ENCODE results near the gene LRRC15.

- no peak for TF ChIP-seq CTCF (conservative IDR thresholded peaks at IDR 0.05 in 1 of 2, IDR thresholded peaks at IDR 0.05 in 1 of 2; ENCODE audit: extremely low read depth in 1 of 2, insufficient read depth in 1 of 2, low read depth in 1 of 2, low read length in 2 of 2)
- no peak for TF ChIP-seq EZH2 (IDR thresholded peaks at IDR 0.05; ENCODE audit: borderline replicate concordance, low read length)
Measured at GRCh38 chr3:194320744-194321243, 48.7 kb downstream of the LRRC15 start.
